C4-2B (cell line): ENCODE results near the gene RPL29.

ENCODE experiments used
- H3K27ac ChIP-seq: fragments of 450-650 bp; 2 replicates; pipeline ENCODE4 v1.5.1; 2017
- ZFX ChIP-seq: fragments of 450-650 bp; IDR thresholded peaks from 2 replicates; pipeline ENCODE4 v1.6.1; 2017
- TF ChIP-seq, protein P1 (sequence below): fragments of 450-650 bp; conservative IDR thresholded peaks from 2 replicates; pipeline ENCODE4 v1.5.1; 2017; ENCODE audit warnings: mild to moderate bottlenecking

RPL29 gene

DNA sequence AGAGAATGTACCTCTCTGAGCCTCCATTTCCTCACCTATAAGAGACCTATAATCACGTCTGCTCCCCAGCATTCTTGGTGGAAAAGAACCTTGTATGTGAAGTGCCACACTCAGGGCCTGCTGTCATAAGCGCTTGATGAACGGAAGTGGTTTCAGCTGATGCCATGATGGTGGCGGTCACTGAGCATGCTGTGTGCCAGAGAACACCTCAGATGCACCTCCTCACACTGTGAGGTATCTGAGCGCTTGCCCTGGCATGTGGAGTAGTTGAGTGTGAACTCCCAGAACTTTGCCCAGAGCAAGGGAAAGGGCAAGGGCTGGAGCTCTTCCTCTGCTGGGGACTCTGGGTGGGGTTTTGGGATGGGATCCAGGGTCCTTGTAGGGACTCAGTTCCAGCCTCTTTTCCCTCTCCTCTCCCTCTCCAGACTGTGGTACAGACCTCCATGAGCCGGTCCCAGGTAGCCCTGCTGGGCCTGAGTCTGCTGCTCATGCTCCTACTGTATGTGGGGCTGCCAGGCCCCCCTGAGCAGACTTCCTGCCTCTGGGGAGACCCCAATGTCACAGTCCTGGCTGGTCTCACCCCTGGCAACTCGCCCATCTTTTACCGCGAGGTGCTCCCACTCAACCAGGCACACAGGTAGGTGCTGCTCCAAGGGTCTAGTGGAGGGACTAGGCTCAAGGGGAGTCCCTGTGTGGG lies 18.1 kb downstream of the RPL29 start:
- no peak overlapping the region for H3K27ac ChIP-seq
- no peak for TF ChIP-seq ZFX
- TF ChIP-seq, protein P1, sequence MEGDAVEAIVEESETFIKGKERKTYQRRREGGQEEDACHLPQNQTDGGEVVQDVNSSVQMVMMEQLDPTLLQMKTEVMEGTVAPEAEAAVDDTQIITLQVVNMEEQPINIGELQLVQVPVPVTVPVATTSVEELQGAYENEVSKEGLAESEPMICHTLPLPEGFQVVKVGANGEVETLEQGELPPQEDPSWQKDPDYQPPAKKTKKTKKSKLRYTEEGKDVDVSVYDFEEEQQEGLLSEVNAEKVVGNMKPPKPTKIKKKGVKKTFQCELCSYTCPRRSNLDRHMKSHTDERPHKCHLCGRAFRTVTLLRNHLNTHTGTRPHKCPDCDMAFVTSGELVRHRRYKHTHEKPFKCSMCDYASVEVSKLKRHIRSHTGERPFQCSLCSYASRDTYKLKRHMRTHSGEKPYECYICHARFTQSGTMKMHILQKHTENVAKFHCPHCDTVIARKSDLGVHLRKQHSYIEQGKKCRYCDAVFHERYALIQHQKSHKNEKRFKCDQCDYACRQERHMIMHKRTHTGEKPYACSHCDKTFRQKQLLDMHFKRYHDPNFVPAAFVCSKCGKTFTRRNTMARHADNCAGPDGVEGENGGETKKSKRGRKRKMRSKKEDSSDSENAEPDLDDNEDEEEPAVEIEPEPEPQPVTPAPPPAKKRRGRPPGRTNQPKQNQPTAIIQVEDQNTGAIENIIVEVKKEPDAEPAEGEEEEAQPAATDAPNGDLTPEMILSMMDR: no peak

DNA sequence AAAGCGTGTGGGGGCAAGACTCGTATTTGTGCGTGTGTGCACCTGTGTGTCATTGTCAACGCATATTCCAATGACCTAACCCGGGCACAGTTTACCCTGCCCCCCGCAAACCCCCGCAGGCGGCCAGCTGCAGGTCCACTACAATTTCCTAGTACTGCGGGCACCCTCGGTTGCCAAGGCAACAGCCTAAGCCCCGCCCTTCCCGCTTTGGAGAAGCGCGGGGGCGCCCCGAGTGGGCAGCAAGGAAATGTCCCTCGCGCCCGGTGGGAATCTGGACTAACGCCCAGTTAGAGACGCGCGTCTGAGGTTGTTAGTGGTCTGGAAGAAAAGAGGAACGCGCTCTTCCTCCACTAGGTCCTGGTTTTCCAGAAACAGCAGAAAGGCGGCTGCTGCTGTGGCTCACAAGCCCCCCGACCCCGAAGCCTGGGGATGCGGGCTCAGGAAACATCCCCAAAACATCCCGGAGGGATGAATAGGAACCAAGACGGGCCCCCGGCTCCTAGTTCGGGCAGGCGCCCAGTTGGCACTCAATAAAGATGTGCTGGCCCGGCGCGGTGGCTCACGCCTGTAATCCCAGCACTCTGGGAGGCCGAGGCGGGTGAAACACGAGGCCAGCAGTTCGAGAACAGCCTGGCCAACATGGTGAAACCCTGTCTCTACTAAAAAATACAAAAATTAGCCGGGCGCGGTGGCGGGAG lies 19.7 kb downstream of the RPL29 start:
- no peak for TF ChIP-seq ZFX
- TF ChIP-seq, protein P1: no peak
- H3K27ac ChIP-seq: peak overlapping the region; percentile 95

DNA sequence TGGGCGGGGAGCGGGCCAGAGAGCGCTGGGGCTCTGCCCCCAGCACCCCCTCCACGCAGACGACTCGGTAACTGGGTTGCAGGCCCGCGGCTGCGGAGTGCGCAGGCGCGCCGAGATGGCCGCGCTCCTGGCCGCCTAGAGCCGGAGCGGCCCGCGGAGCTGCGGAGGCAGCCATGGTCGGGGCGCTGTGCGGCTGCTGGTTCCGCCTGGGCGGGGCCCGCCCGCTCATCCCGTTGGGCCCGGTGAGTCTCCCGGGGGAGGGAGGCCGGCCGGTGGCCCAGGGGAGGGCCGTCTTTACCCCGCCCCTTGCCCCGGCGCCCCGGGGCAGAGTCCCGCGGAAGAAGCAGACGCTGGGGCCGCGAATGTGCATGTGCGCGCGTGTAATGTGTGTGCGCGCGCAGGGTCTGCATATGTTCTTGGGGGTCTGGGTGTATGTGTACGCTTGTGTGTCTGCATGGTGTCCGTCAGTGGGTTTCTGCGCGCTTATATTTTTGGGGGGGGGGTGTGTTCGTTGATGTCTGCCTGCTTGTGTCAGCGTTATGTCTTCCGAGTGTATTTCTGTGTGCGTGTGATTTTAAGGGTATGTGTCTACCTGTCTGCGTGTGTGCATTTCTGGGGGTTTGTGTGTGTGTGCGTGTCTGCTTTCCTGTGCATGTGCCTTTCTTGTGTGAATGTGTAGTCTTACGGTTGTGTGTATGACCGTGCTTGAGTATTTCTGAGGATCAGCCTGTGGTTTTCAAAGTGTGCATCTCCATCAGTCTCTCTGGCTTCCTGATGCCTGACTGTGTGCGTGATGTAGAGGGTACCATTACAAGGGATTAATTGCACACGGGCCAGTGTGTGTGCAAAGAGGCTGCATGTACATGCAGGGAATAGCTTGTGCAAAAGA lies 20.5 kb downstream of the RPL29 start, which contains the start of gene ABHD14A:
Gene ABHD14A, plus strand, starts transcription at position 102 of the 889 bp plus-strand sequence. Its CDS starts 72 bp downstream, at position 174.
- H3K27ac ChIP-seq: peak within 1 kb of the TSS; percentile 95
- TF ChIP-seq, protein P1: no peak
- TF ChIP-seq ZFX: peak; percentile 21; the same call in 1 of the 2 replicates

DNA sequence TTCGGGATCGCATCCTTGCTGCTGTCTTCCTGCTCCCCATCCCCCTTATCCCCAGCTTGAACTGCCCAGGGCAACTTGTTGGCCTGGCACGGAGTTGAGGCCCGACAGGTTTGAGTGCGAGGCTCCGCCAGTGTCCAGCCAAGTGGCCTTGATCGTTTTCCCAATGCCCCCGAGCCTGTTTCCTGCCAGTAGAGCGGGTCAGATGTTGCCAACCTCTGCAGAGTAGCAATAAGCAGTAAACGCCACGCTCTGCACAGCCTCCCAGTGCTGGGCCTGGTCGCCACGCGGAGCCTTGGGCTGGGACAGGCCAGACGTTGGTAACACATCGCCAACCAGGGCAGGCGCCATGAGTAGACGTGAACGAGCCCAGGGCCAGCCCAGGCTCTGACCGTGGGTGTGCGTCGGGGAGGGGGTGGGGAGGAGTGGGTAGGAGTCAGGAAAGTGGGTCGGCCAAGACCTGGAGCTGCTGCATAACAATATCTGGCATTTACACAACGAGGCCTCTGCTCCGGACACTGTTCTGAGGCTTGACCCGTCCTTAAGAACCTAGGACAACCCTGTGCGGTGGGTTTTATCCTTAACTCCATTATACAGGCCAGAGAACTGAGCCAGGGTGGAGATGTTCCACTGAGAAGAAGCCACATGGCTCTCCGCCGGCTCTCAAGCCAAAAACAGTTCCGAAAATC lies 21.3 kb downstream of the RPL29 start:
- H3K27ac ChIP-seq: peak overlapping the region; percentile 95
- TF ChIP-seq ZFX: peak; percentile 55
- TF ChIP-seq, protein P1: peak; percentile 59

DNA sequence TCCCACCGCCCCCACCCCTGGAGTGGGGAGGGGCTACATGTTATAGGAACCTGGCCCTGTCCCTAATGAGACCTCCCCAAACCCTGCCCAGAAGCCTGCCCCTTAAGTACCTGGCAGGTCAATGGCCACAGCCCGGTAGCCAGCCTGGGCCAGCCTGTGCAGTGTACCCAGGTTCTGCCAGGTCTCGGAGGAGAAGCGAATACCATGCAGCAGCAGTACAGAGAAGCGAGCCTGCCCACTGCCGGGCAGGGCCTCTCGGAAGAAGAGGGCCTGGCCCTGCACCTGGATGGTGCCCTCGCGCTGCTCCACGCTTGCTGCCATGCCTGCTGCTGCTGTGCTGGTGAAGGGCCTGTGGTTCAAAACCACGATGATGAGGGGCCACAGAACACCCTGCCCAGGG lies 24.3 kb downstream of the RPL29 start:
- peak overlapping the region; percentile 4; the same call in 1 of the 2 replicates for H3K27ac ChIP-seq
- TF ChIP-seq, protein P1: no peak
- TF ChIP-seq ZFX: no peak

DNA sequence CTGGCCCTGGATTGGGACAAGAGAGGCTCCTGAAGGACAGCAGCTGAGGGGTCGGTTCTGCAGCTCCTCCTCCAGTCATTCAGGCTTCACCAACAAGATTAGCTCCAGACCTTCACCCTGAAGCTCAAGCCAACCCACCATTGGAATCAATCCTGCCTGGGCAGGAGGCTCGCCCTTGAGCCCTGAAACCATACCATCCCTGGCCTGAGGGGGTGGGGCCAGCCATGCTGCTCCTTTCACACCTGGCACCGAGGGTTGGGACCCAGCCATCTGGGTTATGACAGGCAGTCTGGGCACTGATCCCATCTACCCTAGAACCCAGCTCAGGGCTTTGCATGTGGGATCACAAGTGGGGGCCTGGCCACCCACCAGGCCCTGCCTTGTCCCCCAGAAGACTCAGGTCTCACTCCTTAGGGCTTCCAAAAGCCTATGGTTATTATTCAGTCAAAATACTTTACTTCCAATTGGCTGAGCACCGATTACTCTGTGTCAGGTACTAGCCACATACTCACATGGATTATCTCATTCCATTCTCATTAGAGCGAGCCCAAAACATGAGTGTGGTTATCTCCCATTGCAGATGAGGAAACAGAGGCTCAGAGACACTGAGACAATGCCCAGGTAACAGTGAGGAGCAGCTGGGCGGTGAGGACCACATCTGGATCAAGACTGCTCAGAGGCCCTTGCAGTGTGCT lies 24.9 kb downstream of the RPL29 start:
- TF ChIP-seq ZFX: no peak
- TF ChIP-seq, protein P1: no peak
- peak overlapping the region; percentile 4 for H3K27ac ChIP-seq
